Parietal lobe (tissue), 1 donor: Measurements from ENCODE around the gene SLCO1B1. TPM values are rescaled to one million over a fixed set of nuclear protein-coding genes. Genes with fewer than 3 reads are reported as not detected.

Source experiments
- total RNA-seq: library from RNA; depleted of rRNA; stranded (reverse); fragments of >200 nt; gene quantifications from one replicate; pipeline ENCODE4 v1.2.3, GENCODE V29; 2014

The SLCO1B1 gene, protein sequence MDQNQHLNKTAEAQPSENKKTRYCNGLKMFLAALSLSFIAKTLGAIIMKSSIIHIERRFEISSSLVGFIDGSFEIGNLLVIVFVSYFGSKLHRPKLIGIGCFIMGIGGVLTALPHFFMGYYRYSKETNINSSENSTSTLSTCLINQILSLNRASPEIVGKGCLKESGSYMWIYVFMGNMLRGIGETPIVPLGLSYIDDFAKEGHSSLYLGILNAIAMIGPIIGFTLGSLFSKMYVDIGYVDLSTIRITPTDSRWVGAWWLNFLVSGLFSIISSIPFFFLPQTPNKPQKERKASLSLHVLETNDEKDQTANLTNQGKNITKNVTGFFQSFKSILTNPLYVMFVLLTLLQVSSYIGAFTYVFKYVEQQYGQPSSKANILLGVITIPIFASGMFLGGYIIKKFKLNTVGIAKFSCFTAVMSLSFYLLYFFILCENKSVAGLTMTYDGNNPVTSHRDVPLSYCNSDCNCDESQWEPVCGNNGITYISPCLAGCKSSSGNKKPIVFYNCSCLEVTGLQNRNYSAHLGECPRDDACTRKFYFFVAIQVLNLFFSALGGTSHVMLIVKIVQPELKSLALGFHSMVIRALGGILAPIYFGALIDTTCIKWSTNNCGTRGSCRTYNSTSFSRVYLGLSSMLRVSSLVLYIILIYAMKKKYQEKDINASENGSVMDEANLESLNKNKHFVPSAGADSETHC
- not detected for total RNA-seq

DNA sequence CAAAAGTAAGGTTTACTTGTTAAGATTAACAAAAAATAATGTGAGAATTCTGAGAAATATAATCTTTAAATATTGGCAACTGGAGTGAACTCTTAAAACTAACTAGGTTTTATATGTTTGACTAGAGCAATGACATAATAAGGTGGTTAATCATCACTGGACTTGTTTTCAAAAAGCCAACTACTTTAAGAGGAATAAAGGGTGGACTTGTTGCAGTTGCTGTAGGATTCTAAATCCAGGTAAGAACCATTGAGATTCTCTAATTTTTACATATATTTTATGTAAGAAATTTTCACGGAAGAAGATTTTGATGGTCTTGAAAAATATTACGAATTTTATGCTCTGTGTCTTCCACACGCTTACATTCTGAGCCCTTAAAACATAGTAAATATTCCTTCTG is at the start of gene SLCO1B1:
Gene SLCO1B1 (plus strand): TSS at position 197 of the 400 bp plus-strand sequence. CDS start 10,381 bp downstream, outside the sequence.

Other genes with a start within 250 kb of the SLCO1B1 start
- gene SLCO1A2, start 203.7 kb downstream of the SLCO1B1 start, total RNA-seq = 7.5 TPM
- not detected for gene IAPP, start 241.7 kb downstream of the SLCO1B1 start, total RNA-seq